ENCODE measurements around the gene IFI30.

Gene IFI30

GRCh38 chr19:18225702-18226468, 52.3 kb downstream of the IFI30 start, which contains the start of gene PDE4C:
Gene PDE4C (minus strand): TSS chr19:18226438. CDS start chr19:18226415, 23 bp downstream.
- DNase-seq (ENCODE audit: low read depth in 2 of 2) = no peak

- DNase-seq (ENCODE audit: low read depth in 2 of 2) = no peak
Measured at GRCh38 chr19:18226956-18227780, 53.6 kb downstream of the IFI30 start.

Measured in stimulated activated CD8-positive, alpha-beta memory T cell treated with anti-CD3 and anti-CD28 coated beads, Interleukin-15, amount 100 ng/mL, for 48 hours (primary cell).